ENCODE results near the gene SPEG.

The SPEG gene

GRCh38 chr2:219426068-219426443 is 8.6 kb upstream of the SPEG start:
- no peak for DNase-seq

- no peak for DNase-seq
Observed at GRCh38 chr2:219426534-219427136, 8.0 kb upstream of the SPEG start.

- no peak for DNase-seq
Observed at GRCh38 chr2:219428469-219428868, 6.2 kb upstream of the SPEG start.

GRCh38 chr2:219429958-219430606 is 4.6 kb upstream of the SPEG start:
- no peak for DNase-seq

- DNase-seq: no peak
Observed at GRCh38 chr2:219430633-219431615, 3.7 kb upstream of the SPEG start.

GRCh38 chr2:219433666-219434467 is 776 bp upstream of the SPEG start:
- DNase-seq: no peak

- DNase-seq: no peak
Observed at GRCh38 chr2:219434468-219434717, 250 bp upstream of the SPEG start.

GRCh38 chr2:219435701-219436100 is 1.1 kb downstream of the SPEG start:
- no peak for DNase-seq

GRCh38 chr2:219436491-219436890 is 1.8 kb downstream of the SPEG start:
- DNase-seq: no peak

GRCh38 chr2:219437141-219437540 is 2.5 kb downstream of the SPEG start:
- no peak for DNase-seq

- no peak for DNase-seq
Observed at GRCh38 chr2:219437690-219438206, 3.1 kb downstream of the SPEG start.

- DNase-seq: no peak
Observed at GRCh38 chr2:219438453-219438852, 3.8 kb downstream of the SPEG start.

GRCh38 chr2:219439506-219439905 is 4.9 kb downstream of the SPEG start:
- no peak for DNase-seq

GRCh38 chr2:219440388-219441256 is 6.0 kb downstream of the SPEG start:
- no peak for DNase-seq

- DNase-seq: peak; percentile 57
Observed at GRCh38 chr2:219441451-219442255, 7.0 kb downstream of the SPEG start.

- no peak for DNase-seq
Observed at GRCh38 chr2:219442256-219443015, 7.8 kb downstream of the SPEG start.

GRCh38 chr2:219443016-219443696 is 8.5 kb downstream of the SPEG start:
- no peak for DNase-seq

GRCh38 chr2:219443697-219444023 is 9.0 kb downstream of the SPEG start:
- DNase-seq: no peak

GRCh38 chr2:219444566-219445091 is 10.0 kb downstream of the SPEG start:
- no peak for DNase-seq

- no peak for DNase-seq
Observed at GRCh38 chr2:219445220-219445640, 10.6 kb downstream of the SPEG start.

Measured in stimulated activated naive CD4-positive, alpha-beta T cell treated with Interleukin-2 at 50 U/mL for 16 hours (primary cell).